CD4-positive, alpha-beta memory T cell (primary cell): Measurements from ENCODE around the gene DDX50. TPM values are rescaled to one million over a fixed set of nuclear protein-coding genes. Genes with fewer than 3 reads are reported as not detected.
"Not testable (repeated sequence)": the region's sequence is repeated elsewhere in the genome, so short reads cannot be mapped to it uniquely, and the experiment has no call there.

ENCODE experiments used
- CTCF ChIA-PET: fragments of 350-600 bp; sonication (Branson Sonifier 250); formaldehyde crosslinking; loops from one replicate; lab custom pipeline; 2021; ENCODE audit warnings: inconsistent platforms; ENCODE audit not compliant: partially characterized antibody; lab: Charles Lee
- POLR2A ChIA-PET: fragments of 350-600 bp; sonication (Branson Sonifier 250); formaldehyde crosslinking; loops from one replicate; lab custom pipeline; 2021; ENCODE audit not compliant: partially characterized antibody; lab: Charles Lee
- DNase-seq, 5 donors: peaks; one replicate each; pipeline versions ENCODE4 v3.0.0 to v3.0.0-alpha.2; 2020 to 2022; ENCODE audit warnings: mixed read lengths in 1 of 5
- H3K27ac ChIP-seq: one replicate; pipeline ENCODE4 v1.7.0; 2013; ENCODE audit warnings: low read depth, low read length
- H3K27me3 ChIP-seq: 2 replicates; pipeline ENCODE4 v1.7.0; 2013; ENCODE audit warnings: mild to moderate bottlenecking, low read length, moderate library complexity; ENCODE audit not compliant: insufficient read depth
- H3K36me3 ChIP-seq: 2 replicates; pipeline ENCODE4 v1.7.0; 2013; ENCODE audit warnings: mild to moderate bottlenecking, low read length, moderate library complexity; ENCODE audit not compliant: insufficient read depth
- H3K4me1 ChIP-seq: 2 replicates; pipeline ENCODE4 v1.7.0; 2013; ENCODE audit warnings: mild to moderate bottlenecking, low read length, moderate library complexity; ENCODE audit not compliant: insufficient read depth
- H3K4me3 ChIP-seq, 2 donors: one replicate each; pipeline ENCODE4 v1.7.0; 2013; ENCODE audit warnings: low read length in 2 of 2, mild to moderate bottlenecking in 1 of 2
- H3K9me3 ChIP-seq, 2 donors: one replicate each; pipeline ENCODE4 v1.7.0; 2013; ENCODE audit warnings: low read length in 2 of 2, control low read depth in 1 of 2; ENCODE audit not compliant: control insufficient read depth in 1 of 2
- H3K27ac Mint-ChIP-seq, 7 donors: one replicate each; pipeline ENCODE4 v1.8.0; 2020 to 2021; ENCODE audit warnings: mixed read lengths in 7 of 7, mild to moderate bottlenecking in 6 of 7, inconsistent platforms in 3 of 7, moderate library complexity in 3 of 7
- H3K27me3 Mint-ChIP-seq, 2 donors: one replicate each; pipeline ENCODE4 v1.8.0; 2020 to 2021; ENCODE audit warnings: mixed read lengths in 2 of 2
- H3K36me3 Mint-ChIP-seq, 2 donors: one replicate each; pipeline ENCODE4 v1.8.0; 2020 to 2021; ENCODE audit warnings: mixed read lengths in 2 of 2, inconsistent platforms in 1 of 2, mild to moderate bottlenecking in 1 of 2
- H3K4me1 Mint-ChIP-seq, 4 donors: one replicate each; pipeline ENCODE4 v1.8.0; 2020 to 2021; ENCODE audit warnings: mixed read lengths in 4 of 4, mild to moderate bottlenecking in 1 of 4
- H3K4me3 Mint-ChIP-seq, 8 donors: one replicate each; pipeline ENCODE4 v1.8.0; 2020 to 2021; ENCODE audit warnings: mixed read lengths in 8 of 8, mild to moderate bottlenecking in 7 of 8, moderate library complexity in 6 of 8, inconsistent platforms in 3 of 8
- H3K9me3 Mint-ChIP-seq, 8 donors: one replicate each; pipeline ENCODE4 v1.8.0; 2020 to 2021; ENCODE audit warnings: mixed read lengths in 8 of 8, mild to moderate bottlenecking in 5 of 8, inconsistent platforms in 3 of 8, moderate library complexity in 1 of 8
- intact Hi-C: fragments of 100-400 bp; cut with micrococcal nuclease; formaldehyde crosslinking; loops from one replicate; pipeline ENCODE4 v1.15.1; 2023
- polyA plus RNA-seq, 2 donors: library from polyadenylated mRNA; unstranded; fragments of 300-500 nt; fragmentation: Illumina TruSeq; gene quantifications; one replicate each; pipeline ENCODE4 v1.2.3, GENCODE V29; 2021
- total RNA-seq, 2 experiments: library from RNA; stranded (reverse); gene quantifications; one replicate each; pipeline ENCODE4 v1.2.3, GENCODE V29; 2021

Gene DDX50
- total and polyA plus RNA-seq, 4 experiments from 2014 or later = 39.5 to 45.2 (median 41.5) TPM

GRCh38 chr10:68975936-68976473 is 74.9 kb downstream of the DDX50 start:
- H3K27ac ChIP-seq, POLR2A ChIA-PET, intact Hi-C loops, CTCF ChIA-PET, H3K9me3 ChIP-seq, H3K27me3 ChIP-seq, DNase-seq, H3K4me3 ChIP-seq, H3K27me3 Mint-ChIP-seq, H3K9me3 Mint-ChIP-seq, H3K4me1 Mint-ChIP-seq, H3K4me1 ChIP-seq: not testable (repeated sequence)
- H3K27ac Mint-ChIP-seq = peak overlapping the region in 3 of 7 donors; percentile 16 to 67 (median 24)
- H3K4me3 Mint-ChIP-seq = peak overlapping the region in 1 of 8 donors; percentile 8
- peaks cover 61 to 84% of the 10 kb centered on the region in 2 donors for H3K36me3 Mint-ChIP-seq
- H3K36me3 ChIP-seq = peaks cover 81% of the 10 kb centered on the region

- H3K4me3 ChIP-seq, H3K27me3 ChIP-seq, H3K27ac Mint-ChIP-seq, intact Hi-C loops, POLR2A ChIA-PET, H3K27ac ChIP-seq, H3K4me1 ChIP-seq, H3K9me3 Mint-ChIP-seq, H3K4me1 Mint-ChIP-seq, H3K9me3 ChIP-seq, H3K4me3 Mint-ChIP-seq, H3K27me3 Mint-ChIP-seq, DNase-seq: not testable (repeated sequence)
- peaks cover 66% of the 10 kb centered on the region for H3K36me3 ChIP-seq
- CTCF ChIA-PET = interaction anchor here (1.0 to 2.2 kb wide), 4 partner anchors 16 to 413 kb away, joined by 3 to 5 read pairs (median 4); no protein-coding TSS in a partner anchor
- peaks cover 42 to 84% of the 10 kb centered on the region in 2 donors for H3K36me3 Mint-ChIP-seq
These were observed 78.6 kb downstream of the DDX50 start for GRCh38 chr10:68979738-68980137.

GRCh38 chr10:68981074-68981473 is 80.0 kb downstream of the DDX50 start:
- POLR2A ChIA-PET = interaction anchor here (1.2 kb wide), 1 partner anchor 11 kb away, joined by 4 read pairs; no protein-coding TSS in a partner anchor
- no peak for DNase-seq
- no peaks in the 10 kb centered on the region for H3K4me1 ChIP-seq
- peaks cover 57% of the 10 kb centered on the region for H3K36me3 ChIP-seq
- H3K4me3 Mint-ChIP-seq = no peak overlapping the region
- CTCF ChIA-PET = interaction anchor here (0.9 to 2.2 kb wide), 5 partner anchors 11 to 113 kb away, joined by 3 to 9 read pairs (median 5); partner anchors contain the start of gene DDX21
- H3K27me3 Mint-ChIP-seq = no peaks in the 10 kb centered on the region
- H3K9me3 ChIP-seq = no peaks in the 10 kb centered on the region
- H3K4me3 ChIP-seq = no peak overlapping the region
- no peak overlapping the region for H3K27ac ChIP-seq
- H3K4me1 Mint-ChIP-seq = no peaks in the 10 kb centered on the region
- intact Hi-C loops = no loop called here
- no peaks in the 10 kb centered on the region for H3K27me3 ChIP-seq
- H3K27ac Mint-ChIP-seq = peak overlapping the region in 1 of 7 donors; percentile 13
- peaks cover 34 to 79% of the 10 kb centered on the region in 2 donors for H3K36me3 Mint-ChIP-seq
- no peaks in the 10 kb centered on the region for H3K9me3 Mint-ChIP-seq

- ChIA-PET CTCF (no interaction called here), POLR2A (no interaction called here)
- Mint-ChIP-seq H3K9me3 (no peaks in the 10 kb centered on the region), H3K36me3 (peaks cover 29 to 73% of the 10 kb centered on the region in 2 donors), H3K27me3 (no peaks in the 10 kb centered on the region), H3K27ac (peak overlapping the region in 5 of 7 donors; percentile 42 to 68 (median 53)), H3K4me3 (no peak overlapping the region), H3K4me1 (peaks cover 2 to 5% (median 3%) of the 10 kb centered on the region in 4 donors)
- no peaks in the 10 kb centered on the region for H3K9me3 ChIP-seq
- H3K27ac ChIP-seq = no peak overlapping the region
- no peaks in the 10 kb centered on the region for H3K27me3 ChIP-seq
- intact Hi-C loops = no loop called here
- H3K4me1 ChIP-seq = no peaks in the 10 kb centered on the region
- no peak for DNase-seq
- H3K4me3 ChIP-seq = no peak overlapping the region
- H3K36me3 ChIP-seq = peaks cover 49% of the 10 kb centered on the region
These were observed 81.3 kb downstream of the DDX50 start for GRCh38 chr10:68982389-68982788.

- peak overlapping the region in 4 of 7 donors; percentile 57 to 99 (median 90) for H3K27ac Mint-ChIP-seq
- CTCF ChIA-PET = interaction anchor here (1.0 to 4.4 kb wide), 9 partner anchors 10 to 405 kb away, joined by 3 to 27 read pairs (median 3); partner anchors contain the start of gene DDX21
- Histone ChIP-seq H3K4me1 (peaks cover 40% of the 10 kb centered on the region), H3K27ac (no peak overlapping the region), H3K9me3 (no peaks in the 10 kb centered on the region), H3K27me3 (no peaks in the 10 kb centered on the region), H3K4me3 (peak overlapping the region in 1 of 2 donors; percentile 99), H3K36me3 (peaks cover 6% of the 10 kb centered on the region)
- H3K36me3 Mint-ChIP-seq = peaks cover 6 to 34% of the 10 kb centered on the region in 2 donors
- intact Hi-C loops = loop anchor here (1.0 kb wide), 3 partner anchors 32 to 193 kb away; partner anchors contain the start of gene SUPV3L1
- H3K4me3 Mint-ChIP-seq = peak overlapping the region; percentile 92 to 100 (median 99)
- H3K9me3 Mint-ChIP-seq = peaks cover 0 to 4% (median 0%) of the 10 kb centered on the region in 8 donors
- H3K27me3 Mint-ChIP-seq = no peaks in the 10 kb centered on the region
- peaks cover 29 to 53% (median 43%) of the 10 kb centered on the region in 4 donors for H3K4me1 Mint-ChIP-seq
- POLR2A ChIA-PET = interaction anchor here (0.6 to 4.1 kb wide), 11 partner anchors 10 to 330 kb away, joined by 3 to 25 read pairs (median 4); partner anchors contain the start of genes DDX21, SRGN and SUPV3L1
- no peak for DNase-seq
These were observed 86.5 kb downstream of the DDX50 start for GRCh38 chr10:68987611-68988010.

- H3K4me3 ChIP-seq = peak within 1 kb of the TSS; percentile 79 to 99
- peaks cover 0 to 24% of the 10 kb centered on the region in 2 donors for H3K36me3 Mint-ChIP-seq
- H3K27me3 ChIP-seq = no peaks in the 10 kb centered on the region
- peaks cover 0 to 4% (median 0%) of the 10 kb centered on the region in 8 donors for H3K9me3 Mint-ChIP-seq
- H3K36me3 ChIP-seq = no peaks in the 10 kb centered on the region
- peak; percentile 82 to 90 (median 84) for DNase-seq
- no peaks in the 10 kb centered on the region for H3K27me3 Mint-ChIP-seq
- intact Hi-C loops = loop anchor here (1.0 kb wide), 3 partner anchors 33 to 192 kb away; partner anchors contain the start of gene SUPV3L1
- peaks cover 36 to 63% (median 53%) of the 10 kb centered on the region in 4 donors for H3K4me1 Mint-ChIP-seq
- H3K4me3 Mint-ChIP-seq = peak within 1 kb of the TSS; percentile 92 to 100 (median 99)
- peak within 1 kb of the TSS; percentile 71 for H3K27ac ChIP-seq
- H3K27ac Mint-ChIP-seq = peak within 1 kb of the TSS; percentile 86 to 99 (median 98)
- peaks cover 49% of the 10 kb centered on the region for H3K4me1 ChIP-seq
- POLR2A ChIA-PET = interaction anchor here (0.8 to 4.1 kb wide), 16 partner anchors 11 to 388 kb away, joined by 3 to 25 read pairs (median 4); partner anchors contain the start of genes DDX21, DDX50, SRGN and SUPV3L1
- H3K9me3 ChIP-seq = no peaks in the 10 kb centered on the region
- CTCF ChIA-PET = interaction anchor here (0.8 to 4.4 kb wide), 8 partner anchors 16 to 105 kb away, joined by 3 to 27 read pairs (median 7); partner anchors contain the start of gene DDX21
These were observed 87.6 kb downstream of the DDX50 start, which contains the start of gene KIFBP for GRCh38 chr10:68988530-68989316. Gene KIFBP, plus strand, starts transcription at chr10:68988803. Its CDS starts 30 bp downstream, at chr10:68988833.
